ENCODE data around the gene MAPKBP1. TPM values are rescaled to one million over a fixed set of nuclear protein-coding genes. Genes with fewer than 3 reads are reported as not detected.

The MAPKBP1 gene
- total and polyA plus RNA-seq, 2 of the 13 experiments (the other 11 are each of a cell fraction or from before 2014, with no cell fraction given), result 3.0 to 7.3 TPM

DNA sequence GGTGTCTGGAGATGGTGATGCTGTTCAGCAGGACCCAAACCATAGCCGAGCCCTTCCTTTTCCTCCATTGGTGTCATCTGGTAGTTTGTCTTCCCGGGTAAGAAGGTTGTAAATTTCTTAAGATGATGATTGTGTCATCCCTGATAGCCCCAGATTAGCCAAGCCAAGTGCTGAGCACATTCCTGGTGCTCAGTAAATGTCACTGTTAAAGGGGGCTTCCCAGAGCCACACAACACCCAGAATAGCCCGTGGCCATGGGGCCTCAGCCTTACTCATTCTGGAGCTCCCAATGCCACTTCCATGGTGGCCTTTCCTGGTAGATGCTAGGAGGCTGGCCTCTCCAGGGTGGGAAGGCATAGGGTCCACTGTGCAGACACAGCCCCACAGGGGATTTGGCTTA is 59.8 kb downstream of the MAPKBP1 start:
- H3K36me3 ChIP-seq (replicated peaks in 1 of 2; ENCODE audit: control insufficient read depth in 1 of 2, insufficient read depth in 2 of 2, low read length in 2 of 2), result peaks cover 1 to 5% of the 10 kb centered on the region in 2 experiments; a peak in 1 of 5 replicates
- no TSS peak for BruUV-seq (replicated peaks)
- no peak for TF ChIP-seq U2AF2 (IDR thresholded peaks at IDR 0.05; ENCODE audit: low read depth, low read length)
- no peak for TF ChIP-seq ZNF33B (CRISPR knock-in tag; IDR thresholded peaks at IDR 0.05)
- no peak for TF ChIP-seq NCOR1 (IDR thresholded peaks at IDR 0.05; ENCODE audit: borderline replicate concordance, low read length)
- no peak for TF ChIP-seq CAMTA2 (CRISPR knock-in tag; IDR thresholded peaks at IDR 0.05; ENCODE audit: borderline replicate concordance)
- TF ChIP-seq REXO4 (CRISPR knock-in tag; IDR thresholded peaks at IDR 0.05; ENCODE audit: borderline replicate concordance), result no peak
- no peak for TF ChIP-seq RARG (CRISPR knock-in tag; IDR thresholded peaks at IDR 0.05; ENCODE audit: low read depth)
- no peak for TF ChIP-seq NFIB (CRISPR knock-in tag; IDR thresholded peaks at IDR 0.05; ENCODE audit: borderline replicate concordance)
- TF ChIP-seq, protein P1, sequence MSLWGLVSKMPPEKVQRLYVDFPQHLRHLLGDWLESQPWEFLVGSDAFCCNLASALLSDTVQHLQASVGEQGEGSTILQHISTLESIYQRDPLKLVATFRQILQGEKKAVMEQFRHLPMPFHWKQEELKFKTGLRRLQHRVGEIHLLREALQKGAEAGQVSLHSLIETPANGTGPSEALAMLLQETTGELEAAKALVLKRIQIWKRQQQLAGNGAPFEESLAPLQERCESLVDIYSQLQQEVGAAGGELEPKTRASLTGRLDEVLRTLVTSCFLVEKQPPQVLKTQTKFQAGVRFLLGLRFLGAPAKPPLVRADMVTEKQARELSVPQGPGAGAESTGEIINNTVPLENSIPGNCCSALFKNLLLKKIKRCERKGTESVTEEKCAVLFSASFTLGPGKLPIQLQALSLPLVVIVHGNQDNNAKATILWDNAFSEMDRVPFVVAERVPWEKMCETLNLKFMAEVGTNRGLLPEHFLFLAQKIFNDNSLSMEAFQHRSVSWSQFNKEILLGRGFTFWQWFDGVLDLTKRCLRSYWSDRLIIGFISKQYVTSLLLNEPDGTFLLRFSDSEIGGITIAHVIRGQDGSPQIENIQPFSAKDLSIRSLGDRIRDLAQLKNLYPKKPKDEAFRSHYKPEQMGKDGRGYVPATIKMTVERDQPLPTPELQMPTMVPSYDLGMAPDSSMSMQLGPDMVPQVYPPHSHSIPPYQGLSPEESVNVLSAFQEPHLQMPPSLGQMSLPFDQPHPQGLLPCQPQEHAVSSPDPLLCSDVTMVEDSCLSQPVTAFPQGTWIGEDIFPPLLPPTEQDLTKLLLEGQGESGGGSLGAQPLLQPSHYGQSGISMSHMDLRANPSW (CRISPR knock-in tag; IDR thresholded peaks at IDR 0.05; ENCODE audit: borderline replicate concordance), result no peak
- TF ChIP-seq ZHX2 (IDR thresholded peaks at IDR 0.05; ENCODE audit: low read depth), result no peak
- no peak for TF ChIP-seq ZHX2 (CRISPR knock-in tag; IDR thresholded peaks at IDR 0.05; ENCODE audit: borderline replicate concordance)
- TF ChIP-seq PHB2 (IDR thresholded peaks at IDR 0.05; ENCODE audit: partially characterized antibody), result no peak
- TF ChIP-seq, protein P2, sequence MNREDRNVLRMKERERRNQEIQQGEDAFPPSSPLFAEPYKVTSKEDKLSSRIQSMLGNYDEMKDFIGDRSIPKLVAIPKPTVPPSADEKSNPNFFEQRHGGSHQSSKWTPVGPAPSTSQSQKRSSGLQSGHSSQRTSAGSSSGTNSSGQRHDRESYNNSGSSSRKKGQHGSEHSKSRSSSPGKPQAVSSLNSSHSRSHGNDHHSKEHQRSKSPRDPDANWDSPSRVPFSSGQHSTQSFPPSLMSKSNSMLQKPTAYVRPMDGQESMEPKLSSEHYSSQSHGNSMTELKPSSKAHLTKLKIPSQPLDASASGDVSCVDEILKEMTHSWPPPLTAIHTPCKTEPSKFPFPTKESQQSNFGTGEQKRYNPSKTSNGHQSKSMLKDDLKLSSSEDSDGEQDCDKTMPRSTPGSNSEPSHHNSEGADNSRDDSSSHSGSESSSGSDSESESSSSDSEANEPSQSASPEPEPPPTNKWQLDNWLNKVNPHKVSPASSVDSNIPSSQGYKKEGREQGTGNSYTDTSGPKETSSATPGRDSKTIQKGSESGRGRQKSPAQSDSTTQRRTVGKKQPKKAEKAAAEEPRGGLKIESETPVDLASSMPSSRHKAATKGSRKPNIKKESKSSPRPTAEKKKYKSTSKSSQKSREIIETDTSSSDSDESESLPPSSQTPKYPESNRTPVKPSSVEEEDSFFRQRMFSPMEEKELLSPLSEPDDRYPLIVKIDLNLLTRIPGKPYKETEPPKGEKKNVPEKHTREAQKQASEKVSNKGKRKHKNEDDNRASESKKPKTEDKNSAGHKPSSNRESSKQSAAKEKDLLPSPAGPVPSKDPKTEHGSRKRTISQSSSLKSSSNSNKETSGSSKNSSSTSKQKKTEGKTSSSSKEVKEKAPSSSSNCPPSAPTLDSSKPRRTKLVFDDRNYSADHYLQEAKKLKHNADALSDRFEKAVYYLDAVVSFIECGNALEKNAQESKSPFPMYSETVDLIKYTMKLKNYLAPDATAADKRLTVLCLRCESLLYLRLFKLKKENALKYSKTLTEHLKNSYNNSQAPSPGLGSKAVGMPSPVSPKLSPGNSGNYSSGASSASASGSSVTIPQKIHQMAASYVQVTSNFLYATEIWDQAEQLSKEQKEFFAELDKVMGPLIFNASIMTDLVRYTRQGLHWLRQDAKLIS (CRISPR knock-in tag; IDR thresholded peaks at IDR 0.05), result no peak
- TF ChIP-seq PCBP2 (optimal IDR thresholded peaks at IDR 0.05; ENCODE audit: low read depth, low read length, poor library complexity, severe bottlenecking), result no peak

More for the DNA sequence above, 59.8 kb downstream of the MAPKBP1 start:
- no peak for FAIRE-seq
- Histone ChIP-seq H4K20me1 (ENCODE audit: insufficient read depth, low read length) (no peaks in the 10 kb centered on the region), H3K4me2 (ENCODE audit: low read depth, low read length) (no peak overlapping the region), H3K4me3 (replicated peaks in 1 of 3; ENCODE audit: insufficient read depth in 1 of 3, low read depth in 2 of 3, low read length in 3 of 3) (no peak overlapping the region), H3K79me2 (ENCODE audit: insufficient read depth, low read length) (no peaks in the 10 kb centered on the region), H3K27me3 (ENCODE audit: control insufficient read depth in 1 of 2, insufficient read depth in 2 of 2, low read length in 2 of 2) (no peaks in the 10 kb centered on the region), H3K9ac (ENCODE audit: insufficient read depth, low read depth, low read length) (no peak overlapping the region), H3K9me3 (ENCODE audit: low read length) (no peaks in the 10 kb centered on the region), H3K4me1 (ENCODE audit: insufficient read depth, low read length) (peaks cover 10% of the 10 kb centered on the region), H3K27ac (ENCODE audit: extremely low read length, insufficient read depth, low read length) (no peak overlapping the region), H2AFZ (ENCODE audit: low read length) (no peak overlapping the region)
- CTCF ChIA-PET (ENCODE audit: low intra/inter-chr PET ratio, low total read pairs), result no interaction called here
- WGBS (ENCODE audit: low lambda C conversion rate), result 100% methylated on average over 1 of the region's 3 CpGs
- intact Hi-C loops (cut with micrococcal nuclease; ENCODE audit: unreplicated experiment), result no loop called here
- no peak for ATAC-seq
- in situ Hi-C loops (cut with HindIII; ENCODE audit: extremely low pct_ligation_motif_present, low pct_unique_long_range_greater_than_20kb), result no loop called here
- POLR2A ChIA-PET, result no interaction called here
- DNase-seq (ENCODE audit: low spot score), result no peak
